ENCODE data around the gene NEK6. TPM values are rescaled to one million over a fixed set of nuclear protein-coding genes. Genes with fewer than 3 reads are reported as not detected.

Gene NEK6
- total RNA-seq, 4 donors from 2014 or later: 25.3 to 53.1 (median 43.3) TPM

GRCh38 chr9:124282442-124283227 is 24.9 kb downstream of the NEK6 start:
- peak in 1 of 2 donors; percentile 11 for TF ChIP-seq POLR2A (IDR thresholded peaks at IDR 0.05)
- TF ChIP-seq CTCF (IDR thresholded peaks at IDR 0.05): no peak
- peak in 1 of 2 donors; percentile 93 for TF ChIP-seq EP300 (IDR thresholded peaks at IDR 0.05)
- DNase-seq (ENCODE audit: low spot score in 2 of 2): peak; percentile 49 to 53
- Histone ChIP-seq H3K9me3 (no peaks in the 10 kb centered on the region), H3K4me3 (no peak overlapping the region), H3K36me3 (no peaks in the 10 kb centered on the region), H3K27me3 (no peaks in the 10 kb centered on the region), H3K27ac (peak overlapping the region; percentile 87 to 98 (median 96)), H3K4me1 (peaks cover 25 to 100% (median 91%) of the 10 kb centered on the region in 4 donors)
- 19 to 22% methylated on average over 13 to 20 of the region's 20 CpGs for WGBS, 2 donors

GRCh38 chr9:124283228-124283814 is 25.6 kb downstream of the NEK6 start:
- H3K36me3 ChIP-seq: no peaks in the 10 kb centered on the region
- TF ChIP-seq CTCF (IDR thresholded peaks at IDR 0.05) (no peak), POLR2A (IDR thresholded peaks at IDR 0.05) (no peak), EP300 (IDR thresholded peaks at IDR 0.05) (no peak)
- no peak for DNase-seq (ENCODE audit: low spot score in 2 of 2)
- H3K27ac ChIP-seq: peak overlapping the region; percentile 87 to 98 (median 96)
- H3K4me3 ChIP-seq: no peak overlapping the region
- H3K9me3 ChIP-seq: no peaks in the 10 kb centered on the region
- peaks cover 25 to 100% (median 89%) of the 10 kb centered on the region in 4 donors for H3K4me1 ChIP-seq
- WGBS, 2 donors: 51 to 55% methylated on average over 15 of the region's 15 CpGs
- no peaks in the 10 kb centered on the region for H3K27me3 ChIP-seq

GRCh38 chr9:124284237-124284831 is 26.6 kb downstream of the NEK6 start:
- Histone ChIP-seq H3K36me3 (no peaks in the 10 kb centered on the region), H3K4me1 (peaks cover 25 to 100% (median 80%) of the 10 kb centered on the region in 4 donors), H3K9me3 (no peaks in the 10 kb centered on the region), H3K4me3 (no peak overlapping the region), H3K27me3 (no peaks in the 10 kb centered on the region), H3K27ac (peak overlapping the region; percentile 87 to 98 (median 96))
- TF ChIP-seq EP300 (IDR thresholded peaks at IDR 0.05) (no peak), CTCF (IDR thresholded peaks at IDR 0.05) (no peak), POLR2A (IDR thresholded peaks at IDR 0.05) (no peak)
- DNase-seq (ENCODE audit: low spot score in 2 of 2): no peak
- WGBS, 2 donors: 46 to 55% methylated on average over 18 of the region's 18 CpGs

GRCh38 chr9:124284940-124285441 is 27.2 kb downstream of the NEK6 start:
- no peaks in the 10 kb centered on the region for H3K9me3 ChIP-seq
- peak; percentile 51 to 55 for DNase-seq (ENCODE audit: low spot score in 2 of 2)
- no peaks in the 10 kb centered on the region for H3K36me3 ChIP-seq
- no peaks in the 10 kb centered on the region for H3K27me3 ChIP-seq
- H3K4me3 ChIP-seq: peak overlapping the region in 1 of 4 donors; percentile 7
- peak in 1 of 5 experiments; percentile 31 for TF ChIP-seq CTCF (IDR thresholded peaks at IDR 0.05)
- peak in 1 of 2 donors; percentile 88 for TF ChIP-seq EP300 (IDR thresholded peaks at IDR 0.05)
- peak in 1 of 2 donors; percentile 28 for TF ChIP-seq POLR2A (IDR thresholded peaks at IDR 0.05)
- WGBS, 2 donors: 22 to 37% methylated on average over 17 to 18 of the region's 18 CpGs
- peak overlapping the region; percentile 87 to 98 (median 96) for H3K27ac ChIP-seq
- peaks cover 19 to 100% (median 79%) of the 10 kb centered on the region in 4 donors for H3K4me1 ChIP-seq

Data from tibial nerve (tissue), 4 donors.